SK-N-MC (cell line): ENCODE measurements around the gene FAM184A.
"Not testable (repeated sequence)": the region's sequence is repeated elsewhere in the genome, so short reads cannot be mapped to it uniquely, and the experiment has no call there.

Source experiments
- EZH2 ChIP-seq: fragments of 200-600 bp; sonication (generic); IDR thresholded peaks from one replicate; pipeline ENCODE4 v1.6.1; 2017; ENCODE audit warnings: antibody characterized with exemption
- POLR2AphosphoS5 ChIP-seq: IDR thresholded peaks from 2 replicates; pipeline ENCODE4 v1.6.1; 2012; ENCODE audit warnings: mild to moderate bottlenecking, low read depth, low read length, borderline replicate concordance

DNA sequence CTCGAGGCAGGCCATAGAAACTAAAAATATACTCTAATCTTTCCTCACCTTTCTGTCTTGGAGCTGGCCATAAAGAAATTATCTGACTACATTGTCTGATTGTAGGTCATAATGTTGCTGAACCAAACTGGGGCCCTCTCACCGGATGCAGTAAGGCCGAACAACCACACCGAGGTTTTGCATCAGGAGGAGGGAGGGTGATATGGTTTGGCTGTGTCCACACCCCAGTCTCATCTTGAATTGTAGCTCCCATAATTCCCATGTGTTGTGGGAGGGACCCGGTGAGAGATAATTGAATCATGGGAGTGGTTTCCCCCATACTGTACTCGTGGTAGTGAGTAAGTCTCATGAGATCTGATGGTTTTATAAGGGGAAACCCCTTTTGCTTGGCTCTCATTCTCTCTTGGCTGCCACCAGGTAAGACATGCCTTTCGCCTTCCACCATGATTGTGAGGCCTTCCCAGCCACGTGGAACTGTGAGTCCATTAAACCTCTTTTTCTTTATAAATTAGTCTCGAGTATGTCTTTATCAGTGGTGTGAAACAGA, 19.4 kb upstream of the FAM184A start:
- not testable (repeated sequence) for TF ChIP-seq POLR2AphosphoS5, EZH2
